HG03575 (cell line): ENCODE results near the gene PCSK1N.
"Not testable (repeated sequence)": the region's sequence is repeated elsewhere in the genome, so short reads cannot be mapped to it uniquely, and the experiment has no call there.

Source experiments
- ATAC-seq: cut with Tn5 transposase; IDR thresholded peaks from one replicate; pipeline ENCODE4 v1.9.1; 2021; ENCODE audit not compliant: unreplicated experiment, insufficient number of reproducible peaks, low FRiP score; ENCODE audit errors: extremely low read depth

Gene PCSK1N

DNA sequence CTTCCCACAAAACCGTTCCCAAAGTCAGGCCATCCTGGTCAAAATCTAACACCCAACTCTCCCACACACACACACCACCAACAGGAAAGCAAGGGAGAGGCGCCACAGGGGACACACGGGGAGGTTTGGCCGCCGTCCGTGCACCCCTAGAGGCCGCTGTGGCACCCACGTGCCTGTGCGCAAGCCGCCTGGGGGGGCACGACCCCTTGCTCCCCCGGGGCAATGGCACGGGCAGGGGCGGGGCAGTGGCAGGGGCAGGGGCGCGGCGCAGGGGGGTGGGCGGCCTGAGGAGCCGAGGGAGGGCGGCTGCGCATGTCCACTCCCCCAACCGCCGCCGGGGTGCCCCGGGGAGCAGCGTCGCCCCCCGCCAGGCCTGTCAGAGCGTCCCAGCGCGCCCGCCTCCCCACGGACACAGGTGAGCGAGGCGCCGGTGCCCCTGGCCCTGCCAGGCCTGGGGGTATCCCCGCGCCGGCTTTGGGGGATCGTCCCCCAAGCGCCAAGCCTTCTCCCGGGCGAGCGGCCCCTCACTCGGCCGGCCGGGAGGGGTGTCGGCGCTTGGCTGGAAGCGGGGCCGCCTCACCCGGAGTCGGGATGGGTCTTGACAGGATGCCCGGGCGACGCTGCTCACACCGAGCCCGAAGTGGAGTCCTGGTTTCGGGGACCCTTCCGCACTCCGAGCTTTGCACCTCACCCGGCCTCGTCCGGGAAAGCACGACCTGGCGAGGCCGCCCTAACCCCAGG, 9.1 kb downstream of the PCSK1N start, which contains the start of gene ERAS:
Gene ERAS, plus strand, starts transcription at position 379 of the 741 bp plus-strand sequence. CDS start 2,611 bp downstream, outside the sequence.
- no peak for ATAC-seq

DNA sequence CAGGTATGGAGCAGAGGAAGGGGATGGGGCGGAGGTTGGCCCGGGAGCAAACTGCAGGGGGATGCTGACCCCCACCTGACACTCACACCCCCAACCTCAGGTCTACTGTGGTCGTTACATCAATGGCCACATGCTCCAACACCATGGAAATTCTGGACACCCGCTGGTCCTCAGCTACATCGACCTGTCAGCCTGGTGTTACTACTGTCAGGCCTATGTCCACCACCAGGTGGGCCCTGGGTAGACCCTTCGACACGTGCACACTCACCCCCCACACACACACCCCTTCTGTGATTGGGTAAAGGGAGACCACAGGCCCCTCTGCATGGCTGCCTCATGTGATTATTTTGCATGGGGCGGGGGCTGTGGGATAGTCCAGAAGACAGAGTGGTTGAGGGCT, 11.3 kb downstream of the PCSK1N start:
- ATAC-seq: no peak

DNA sequence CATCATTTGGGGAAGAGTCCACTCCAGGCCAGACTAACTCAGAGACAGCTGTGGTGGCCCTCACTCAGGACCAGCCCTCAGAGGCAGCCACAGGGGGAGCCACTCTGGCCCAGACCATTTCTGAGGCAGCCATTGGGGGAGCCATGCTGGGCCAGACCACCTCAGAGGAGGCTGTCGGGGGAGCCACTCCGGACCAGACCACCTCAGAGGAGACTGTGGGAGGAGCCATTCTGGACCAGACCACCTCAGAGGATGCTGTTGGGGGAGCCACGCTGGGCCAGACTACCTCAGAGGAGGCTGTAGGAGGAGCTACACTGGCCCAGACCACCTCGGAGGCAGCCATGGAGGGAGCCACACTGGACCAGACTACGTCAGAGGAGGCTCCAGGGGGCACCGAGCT, 12.4 kb downstream of the PCSK1N start:
- ATAC-seq: no peak

DNA sequence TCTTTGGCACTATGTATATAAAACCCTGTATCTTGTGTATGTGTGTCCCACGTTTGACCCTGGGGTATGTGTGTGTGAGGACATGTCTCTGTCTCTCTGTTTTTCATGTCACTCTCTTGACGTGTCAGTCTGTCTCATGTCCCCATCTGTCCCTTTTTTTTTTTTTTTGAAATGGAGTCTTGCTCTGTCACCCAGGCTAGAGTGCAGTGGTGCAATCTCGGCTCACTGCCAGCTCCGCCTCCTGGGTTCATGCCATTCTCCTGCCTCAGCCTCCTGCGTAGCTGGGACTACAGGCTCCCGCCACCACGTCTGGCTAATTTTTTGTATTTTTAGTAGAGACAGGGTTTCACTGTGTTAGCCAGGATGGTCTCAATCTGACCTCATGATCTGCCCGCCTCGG, 16.0 kb downstream of the PCSK1N start:
- not testable (repeated sequence) for ATAC-seq

DNA sequence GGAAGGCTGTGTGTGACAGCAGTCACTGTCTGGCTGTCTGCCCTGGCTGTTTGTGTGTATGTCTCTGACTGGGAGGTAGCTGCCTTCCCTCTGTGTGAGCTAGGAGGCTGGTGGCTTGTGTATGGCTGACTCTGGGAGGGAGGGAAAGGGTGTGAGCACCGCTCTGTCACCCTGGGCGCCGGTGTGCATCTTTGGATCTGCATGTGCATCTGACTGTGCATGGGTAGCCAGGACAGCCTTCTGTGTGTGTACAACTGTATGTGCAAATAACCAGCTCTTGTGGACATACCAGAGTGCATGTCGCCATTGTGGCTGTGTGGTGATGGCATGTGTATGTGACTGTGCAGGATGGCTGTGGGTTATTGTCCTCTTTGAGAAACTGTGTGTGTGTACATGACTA, 16.5 kb downstream of the PCSK1N start:
- ATAC-seq: no peak

DNA sequence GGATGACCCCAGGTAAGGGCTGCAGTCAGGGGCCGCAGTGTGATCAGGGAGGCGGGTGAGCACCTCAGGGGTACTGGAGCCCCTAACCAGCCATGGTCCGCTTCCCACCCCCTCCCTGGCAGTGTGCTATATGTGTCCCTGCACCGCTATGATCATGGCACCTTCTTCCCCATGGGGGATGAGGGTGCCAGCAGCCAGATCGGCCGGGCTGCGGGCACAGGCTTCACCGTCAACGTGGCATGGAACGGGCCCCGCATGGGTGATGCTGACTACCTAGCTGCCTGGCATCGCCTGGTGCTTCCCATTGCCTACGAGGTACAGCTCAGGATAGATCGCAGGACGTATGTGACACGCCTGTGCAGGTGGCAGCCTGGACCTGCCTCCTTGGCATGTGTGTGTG, 17.3 kb downstream of the PCSK1N start:
- no peak for ATAC-seq

DNA sequence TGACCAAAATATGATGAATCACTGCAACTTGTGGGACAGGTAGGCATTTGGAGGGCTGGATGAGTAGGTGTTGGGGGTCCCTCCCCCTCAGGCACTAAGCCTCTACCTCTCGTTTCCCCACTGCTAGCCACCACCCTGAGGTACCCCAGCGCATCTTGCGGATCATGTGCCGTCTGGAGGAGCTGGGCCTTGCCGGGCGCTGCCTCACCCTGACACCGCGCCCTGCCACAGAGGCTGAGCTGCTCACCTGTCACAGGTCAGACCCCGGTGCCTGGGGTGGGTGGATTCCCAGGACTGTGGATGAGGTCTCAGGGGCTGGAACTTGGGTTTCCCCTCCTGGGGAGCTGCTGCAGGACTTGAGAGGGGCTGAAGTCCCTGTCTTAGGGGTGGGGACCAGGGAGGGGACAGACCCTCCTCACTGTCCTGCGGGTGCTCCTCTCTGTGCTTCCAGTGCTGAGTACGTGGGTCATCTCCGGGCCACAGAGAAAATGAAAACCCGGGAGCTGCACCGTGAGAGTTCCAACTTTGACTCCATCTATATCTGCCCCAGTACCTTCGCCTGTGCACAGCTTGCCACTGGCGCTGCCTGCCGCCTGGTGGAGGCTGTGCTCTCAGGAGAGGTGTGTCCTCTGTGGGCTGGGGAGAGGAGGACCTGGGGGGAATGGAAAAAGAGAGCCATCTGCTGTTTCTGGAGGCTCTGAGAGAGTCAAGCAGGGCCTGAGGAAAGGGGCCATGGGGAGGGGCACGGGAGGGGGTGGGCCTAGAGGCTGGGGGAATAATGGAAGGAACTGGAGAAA, 19.2 kb downstream of the PCSK1N start:
- ATAC-seq: no peak

DNA sequence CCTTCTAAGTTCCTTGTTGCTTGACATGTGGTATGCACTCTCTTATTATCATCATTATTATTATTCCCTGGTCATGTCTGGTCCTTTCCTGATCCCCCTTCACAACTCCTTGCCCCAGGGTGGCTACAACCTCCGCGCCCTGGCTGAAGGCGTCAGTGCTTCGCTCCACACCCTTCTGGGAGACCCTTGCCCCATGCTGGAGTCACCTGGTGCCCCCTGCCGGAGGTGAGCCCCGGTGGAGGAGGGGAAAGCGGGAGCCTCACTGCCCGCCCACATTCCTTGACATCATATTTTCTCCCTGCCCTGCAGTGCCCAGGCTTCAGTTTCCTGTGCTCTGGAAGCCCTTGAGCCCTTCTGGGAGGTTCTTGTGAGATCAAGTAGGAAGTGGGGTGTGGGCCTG, 20.1 kb downstream of the PCSK1N start:
- no peak for ATAC-seq

DNA sequence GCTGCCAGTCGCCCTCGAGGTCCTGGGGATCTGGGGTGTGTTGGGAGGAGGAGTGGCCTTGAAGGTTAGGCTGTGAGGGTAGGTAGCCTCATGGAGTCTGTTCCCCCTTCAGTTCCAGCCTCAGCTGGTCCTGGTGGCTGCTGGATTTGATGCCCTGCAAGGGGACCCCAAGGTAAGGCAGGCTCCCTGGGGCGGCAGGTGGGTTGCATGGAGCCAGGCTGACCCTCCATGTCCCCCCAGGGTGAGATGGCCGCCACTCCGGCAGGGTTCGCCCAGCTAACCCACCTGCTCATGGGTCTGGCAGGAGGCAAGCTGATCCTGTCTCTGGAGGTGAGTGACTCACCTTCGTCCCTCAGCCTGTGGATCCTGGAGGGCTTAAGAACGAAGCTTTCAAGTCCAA, 20.7 kb downstream of the PCSK1N start:
- no peak for ATAC-seq

DNA sequence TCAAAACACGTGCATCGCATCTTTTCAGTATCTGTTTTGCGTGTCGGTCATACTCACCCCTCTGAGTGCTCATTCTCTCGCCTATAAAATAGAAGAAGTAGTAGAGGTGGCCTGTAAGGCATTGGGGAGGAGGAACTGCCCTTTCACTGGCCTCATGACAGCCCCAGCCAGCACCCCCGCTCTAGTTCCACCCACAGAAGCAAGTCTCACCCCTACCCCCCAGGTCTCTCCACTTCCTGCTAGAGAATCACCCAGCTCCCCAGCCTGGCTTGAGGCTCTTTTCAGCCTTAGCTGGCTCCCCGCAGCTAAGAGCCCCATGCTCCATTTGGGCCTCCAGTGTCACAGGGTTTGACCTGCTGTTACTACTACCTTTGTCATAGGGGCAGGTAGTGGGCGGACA, 21.8 kb downstream of the PCSK1N start:
- no peak for ATAC-seq

DNA sequence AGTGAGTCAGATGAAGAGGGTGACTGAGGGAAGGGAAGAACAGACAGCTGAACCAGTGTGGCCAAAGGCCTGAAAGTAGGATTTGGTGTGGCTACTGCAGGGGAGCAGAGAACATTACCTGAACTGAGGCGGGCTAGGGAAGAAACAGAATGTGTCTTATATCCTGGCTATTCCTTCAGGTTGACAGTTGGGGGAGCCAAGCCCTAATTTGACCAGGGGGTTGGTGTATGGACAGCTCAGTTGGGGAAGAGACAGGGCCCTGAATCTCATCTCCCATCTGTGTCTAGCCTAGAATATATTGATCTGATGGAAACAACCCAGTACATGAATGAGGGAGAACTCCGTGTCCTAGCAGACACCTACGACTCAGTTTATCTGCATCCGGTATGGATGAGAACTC, 29.3 kb downstream of the PCSK1N start:
- no peak for ATAC-seq

DNA sequence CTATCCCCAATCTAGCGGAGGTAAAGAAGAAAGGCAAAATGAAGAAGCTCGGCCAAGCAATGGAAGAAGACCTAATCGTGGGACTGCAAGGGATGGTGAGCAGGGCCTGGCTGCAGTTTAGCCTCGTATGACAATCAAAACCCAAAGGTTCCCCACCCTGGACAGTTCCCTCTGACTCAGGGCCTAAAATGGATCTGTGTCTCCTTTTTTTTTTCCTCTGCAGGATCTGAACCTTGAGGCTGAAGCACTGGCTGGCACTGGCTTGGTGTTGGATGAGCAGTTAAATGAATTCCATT, 32.6 kb downstream of the PCSK1N start:
- ATAC-seq: no peak

DNA sequence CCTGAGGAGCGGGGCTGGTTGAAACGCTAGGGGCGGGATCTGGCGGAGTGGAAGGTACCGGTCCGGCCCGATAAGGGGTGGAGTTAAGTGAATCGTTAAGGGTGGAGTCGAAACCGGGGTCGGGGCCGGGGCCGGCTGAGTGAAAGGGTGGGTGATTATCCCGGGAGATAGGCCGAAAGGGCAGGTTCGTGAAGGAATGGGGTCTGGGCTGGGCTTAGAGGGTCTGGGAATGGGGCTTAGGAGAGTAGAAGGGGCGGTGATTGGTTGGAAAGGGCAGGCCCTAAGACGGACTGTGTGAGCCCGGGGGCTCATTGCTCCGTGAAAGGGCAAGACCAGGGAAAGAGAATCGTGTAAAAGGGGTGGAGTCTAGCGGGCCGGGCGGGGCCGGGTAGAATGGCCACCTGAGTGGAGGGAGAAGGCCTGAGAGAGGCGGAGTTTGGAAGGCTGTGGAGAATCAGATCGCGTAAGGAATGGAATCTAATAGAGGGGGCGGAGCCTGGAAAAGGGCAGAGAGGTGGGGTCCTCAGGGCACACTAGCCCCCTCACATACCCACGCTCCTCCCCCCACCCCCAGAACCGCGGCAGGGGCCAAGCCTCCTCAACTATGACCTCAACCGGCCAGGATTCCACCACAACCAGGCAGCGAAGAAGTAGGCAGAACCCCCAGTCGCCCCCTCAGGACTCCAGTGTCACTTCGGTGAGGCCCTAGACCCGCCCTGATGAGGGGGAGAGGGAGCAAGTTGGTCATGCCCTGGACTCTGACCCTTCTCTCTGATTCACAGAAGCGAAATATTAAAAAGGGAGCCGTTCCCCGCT, 33.1 kb downstream of the PCSK1N start:
- ATAC-seq: peak; percentile 19

DNA sequence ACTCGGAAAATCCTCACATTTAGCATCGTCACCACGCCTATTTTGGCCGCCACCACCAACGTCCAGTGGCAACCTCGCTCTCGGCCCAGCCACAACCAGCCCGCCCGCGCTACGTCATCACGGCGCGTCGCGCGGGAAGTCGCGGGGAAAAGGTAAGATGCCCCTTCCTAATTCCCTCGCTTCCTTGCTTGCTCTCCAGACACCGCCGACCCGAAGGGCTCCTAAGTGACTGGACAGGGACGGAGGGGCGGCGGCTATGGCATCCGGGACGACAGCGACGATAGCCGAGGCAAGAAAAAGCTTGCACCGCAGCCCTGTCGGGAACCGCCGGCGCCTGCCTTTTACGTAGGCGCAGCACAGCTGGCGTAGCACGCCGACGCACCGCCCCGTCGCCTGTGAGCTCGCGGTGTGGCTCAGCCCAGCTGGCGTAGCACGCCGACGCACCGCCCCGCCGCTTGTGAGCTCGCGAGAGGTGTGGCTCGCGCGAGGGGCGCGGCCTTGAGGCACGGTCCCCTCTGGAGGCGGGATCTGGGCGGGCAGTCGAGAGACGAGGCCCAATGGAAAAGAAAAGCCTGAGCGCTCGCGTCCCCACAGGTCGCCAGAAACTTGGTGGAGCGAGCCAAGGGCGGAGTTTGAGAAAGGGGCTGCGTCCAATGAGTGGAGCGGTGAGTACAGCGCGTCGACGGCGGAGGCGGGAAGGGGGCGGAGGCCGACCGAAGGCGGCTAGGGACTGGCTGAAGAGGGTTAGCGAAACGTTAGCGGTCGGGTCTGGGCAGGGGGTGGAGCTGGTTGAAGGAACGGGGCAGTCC, 33.9 kb downstream of the PCSK1N start, which contains the start of gene HDAC6:
Gene HDAC6, plus strand, starts transcription at position 788 of the 809 bp plus-strand sequence. CDS start 626 bp downstream, outside the sequence.
- peak; percentile 75 for ATAC-seq

DNA sequence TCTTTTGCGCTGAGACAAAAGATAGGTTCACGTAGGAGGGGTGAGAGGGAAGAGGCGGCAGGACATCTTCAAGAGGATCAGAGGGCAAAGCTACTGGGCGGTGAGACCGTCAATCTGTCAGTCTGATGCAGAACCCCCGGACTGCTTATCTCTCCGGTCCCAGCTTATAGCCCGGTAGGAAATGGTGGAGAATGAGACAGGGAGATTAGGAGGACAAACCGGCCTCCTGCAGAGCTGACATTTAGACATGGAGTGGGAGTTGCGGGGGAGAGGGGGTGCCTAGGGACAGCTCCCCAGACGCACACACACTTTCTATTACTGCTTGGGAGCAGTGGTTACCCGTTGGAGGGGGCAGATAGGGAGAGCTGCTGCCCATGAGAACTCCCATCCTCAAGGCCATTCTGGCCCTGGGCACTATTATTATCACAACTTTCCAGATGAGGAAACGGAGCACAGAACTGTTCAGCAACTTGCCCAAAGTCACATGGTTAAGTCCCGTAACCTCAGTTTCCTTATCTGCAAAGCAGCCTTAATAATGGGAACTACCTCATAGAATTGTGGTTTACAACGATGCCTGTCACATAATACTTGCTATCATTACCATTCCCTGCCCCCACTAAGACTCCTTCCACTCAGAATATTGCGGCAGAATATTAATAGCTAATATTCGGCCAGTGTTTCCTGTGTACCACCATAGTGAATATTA, 34.7 kb downstream of the PCSK1N start:
- no peak for ATAC-seq

DNA sequence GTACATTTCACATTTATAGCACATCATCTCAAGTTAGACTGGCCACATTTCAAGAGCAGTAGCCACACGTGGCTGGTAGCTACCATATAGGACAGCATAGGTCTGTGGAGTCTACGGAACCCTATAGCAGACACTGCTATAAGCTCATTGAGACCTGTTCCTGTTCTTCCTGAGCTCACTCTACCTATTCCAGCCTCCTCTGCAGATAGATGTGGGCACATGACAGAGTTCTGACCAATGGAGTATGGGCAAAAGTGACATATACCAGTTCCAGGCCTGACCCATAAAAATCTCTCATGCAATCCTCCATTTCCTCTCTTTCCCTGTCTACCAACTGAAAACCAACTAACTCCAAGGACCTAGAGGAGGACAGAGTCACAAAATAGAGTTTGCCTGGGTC, 37.1 kb downstream of the PCSK1N start:
- ATAC-seq: no peak

DNA sequence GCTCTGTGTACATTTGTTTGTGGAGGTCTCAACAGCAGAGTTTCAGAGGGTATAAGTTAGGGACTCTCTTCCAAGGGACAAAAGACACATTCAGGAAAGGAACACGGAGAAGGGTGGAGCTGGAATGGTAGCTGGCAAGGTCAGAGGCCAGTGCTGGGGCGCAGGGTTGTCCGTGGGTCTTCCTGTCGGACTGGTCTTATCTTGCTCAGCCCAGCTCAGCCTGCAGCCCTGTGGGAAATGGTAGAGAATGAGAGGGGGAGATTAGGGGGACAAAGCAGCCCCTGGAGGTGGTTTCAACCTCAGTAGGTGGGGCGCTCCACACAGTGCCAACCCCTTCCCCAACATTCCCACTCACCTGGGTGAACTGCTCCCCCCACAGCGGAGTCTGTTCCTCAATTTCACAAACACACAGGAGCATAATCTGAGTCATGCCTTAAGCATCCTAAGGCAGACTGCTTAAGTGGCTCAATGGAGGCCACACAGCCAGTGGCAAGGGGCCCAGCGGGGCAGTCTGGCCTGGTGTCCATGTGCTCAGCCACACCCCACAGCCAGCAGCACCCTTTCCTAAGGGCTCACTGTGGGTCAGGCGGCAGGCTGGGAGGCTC, 40.4 kb downstream of the PCSK1N start:
- ATAC-seq: no peak

DNA sequence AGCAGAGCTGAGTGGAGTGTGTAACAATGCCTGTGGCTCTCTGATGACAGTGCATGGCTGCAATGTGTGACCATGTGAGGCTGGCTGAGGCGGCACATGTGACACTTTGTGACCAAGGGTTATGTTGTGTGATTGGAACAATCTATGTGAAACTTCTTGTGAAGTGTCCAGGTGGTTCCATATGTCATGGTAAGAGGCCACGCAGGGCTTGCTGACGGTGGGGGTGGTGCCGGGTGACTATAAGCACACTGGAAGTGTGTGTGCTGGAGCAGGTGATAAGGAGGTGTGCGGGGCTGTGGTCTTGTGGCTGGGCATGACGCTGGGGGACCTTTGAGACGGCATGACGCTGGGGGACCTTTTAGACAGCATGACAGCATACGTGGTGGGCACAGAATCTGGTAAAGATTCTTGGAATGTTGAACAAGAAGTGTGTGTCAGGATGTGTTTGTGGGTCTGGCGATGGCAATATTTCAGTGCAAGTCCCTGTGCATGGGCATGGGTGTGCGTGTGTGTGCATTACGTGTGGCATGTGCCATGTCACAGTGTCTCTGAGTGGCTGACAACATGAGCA, 41.0 kb downstream of the PCSK1N start:
- ATAC-seq: no peak
